HG03135 (cell line): ENCODE data around the gene VPS35.
"Not testable (repeated sequence)": the region's sequence is repeated elsewhere in the genome, so short reads cannot be mapped to it uniquely, and the experiment has no call there.

Experiments used
- ATAC-seq: cut with Tn5 transposase; IDR thresholded peaks from one replicate; pipeline ENCODE4 v1.9.1; 2021; ENCODE audit warnings: mild to moderate bottlenecking, moderate library complexity; ENCODE audit not compliant: unreplicated experiment

Gene VPS35

DNA sequence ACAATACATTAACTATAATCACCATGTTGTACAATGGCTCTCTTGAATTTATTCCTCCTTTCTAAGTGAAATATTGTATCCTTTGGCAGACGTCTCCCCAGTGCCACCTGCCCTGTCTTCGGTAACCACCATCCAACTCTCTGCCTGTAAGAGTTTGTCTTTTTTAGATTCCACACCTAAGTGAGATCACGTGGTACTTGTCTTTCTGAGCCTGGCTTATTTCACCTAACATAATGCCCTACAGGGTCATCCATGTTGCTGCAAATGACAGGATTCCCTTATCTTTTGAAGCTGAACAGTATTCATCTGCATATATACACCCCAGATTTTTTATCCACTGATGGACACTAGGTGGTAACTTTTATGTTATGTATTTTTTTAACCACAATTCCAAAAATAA, 24.7 kb upstream of the VPS35 start:
- no peak for ATAC-seq

DNA sequence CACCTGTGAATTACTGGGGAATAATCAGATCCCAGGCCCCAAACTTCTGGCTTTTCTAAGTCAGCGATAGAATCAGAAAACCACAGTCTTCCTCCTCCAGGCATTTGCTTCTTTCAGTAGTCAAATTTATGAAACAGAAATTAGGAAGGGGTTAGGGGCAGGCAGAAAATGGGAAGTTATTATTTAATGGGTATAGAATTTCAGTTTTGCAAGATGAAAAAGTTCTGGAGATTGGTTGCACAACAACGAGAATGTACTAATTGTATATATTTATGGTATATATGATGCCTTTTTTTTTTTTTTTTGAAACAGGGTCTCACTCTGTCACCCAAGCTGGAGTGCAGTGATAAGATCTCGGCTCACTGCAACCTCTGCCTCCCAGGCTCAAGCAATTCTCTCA, 23.9 kb upstream of the VPS35 start:
- ATAC-seq: no peak

DNA sequence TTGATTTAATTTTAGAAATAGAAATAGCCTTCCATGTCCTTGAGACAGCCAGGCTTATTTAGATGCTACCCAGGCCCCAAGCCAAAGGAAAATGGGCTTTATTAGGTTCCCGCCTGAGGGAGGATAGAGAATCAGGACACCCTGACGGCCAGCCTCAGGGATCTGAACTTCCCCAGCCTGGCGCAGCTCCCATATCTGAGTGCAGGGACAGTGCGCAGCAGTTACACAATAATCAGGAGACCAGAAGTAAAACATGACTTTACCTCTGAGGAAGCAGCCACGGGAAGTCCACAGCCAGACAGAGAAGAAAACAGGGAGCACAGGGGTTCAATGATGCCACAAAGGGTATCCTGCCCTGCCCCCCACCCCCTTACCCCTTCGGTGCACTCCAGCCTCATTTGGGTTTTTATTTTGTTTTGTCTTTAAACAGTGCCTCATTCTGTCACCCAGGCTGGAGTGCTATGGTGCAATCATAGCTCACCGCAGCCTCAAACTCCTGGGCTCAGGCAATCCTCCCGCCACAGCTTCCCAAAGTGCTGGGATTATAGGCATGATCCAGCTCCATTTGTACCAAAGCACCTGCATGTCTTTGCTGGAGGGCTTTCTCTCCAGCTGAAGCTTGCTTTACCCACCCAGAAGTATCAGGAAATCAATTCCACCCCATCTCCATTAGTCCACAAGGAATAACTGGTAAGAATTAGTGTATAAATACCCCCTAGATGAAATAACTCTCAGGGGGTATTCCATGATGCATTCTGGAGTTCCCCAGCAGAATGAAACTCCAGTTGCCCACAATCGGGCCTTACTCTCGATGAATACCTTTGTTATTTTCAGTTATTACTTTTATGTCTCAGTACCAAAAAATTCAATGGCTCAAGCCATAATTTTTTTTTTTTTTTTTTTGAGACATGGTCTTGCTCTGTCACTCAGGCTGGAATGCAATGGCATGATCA, 22.4 kb upstream of the VPS35 start:
- ATAC-seq: no peak

- ATAC-seq: no peak
These were observed 20.6 kb upstream of the VPS35 start for GRCh38 chr16:46709469-46710005.

DNA sequence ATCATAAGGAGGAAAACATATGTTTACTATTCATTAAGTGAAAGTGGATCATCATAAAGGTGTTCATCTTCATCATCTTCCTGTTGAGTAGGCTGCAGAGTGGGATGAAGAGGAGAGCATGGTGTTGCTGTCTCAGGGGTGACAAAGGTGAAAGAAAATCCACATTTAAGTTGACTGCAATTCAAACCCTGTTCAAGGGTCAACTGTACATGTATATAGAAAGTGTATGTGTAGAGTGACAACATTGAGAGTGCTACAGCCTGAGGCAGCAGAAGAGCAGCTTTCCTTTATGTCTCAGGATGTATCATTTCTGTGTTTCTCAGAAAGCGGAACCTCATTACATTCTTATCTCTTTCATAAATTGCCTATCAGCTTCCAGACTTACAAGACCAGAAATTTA, 17.7 kb upstream of the VPS35 start:
- ATAC-seq: no peak

- ATAC-seq: no peak
These were observed 13.1 kb upstream of the VPS35 start for GRCh38 chr16:46702030-46702429.

- no peak for ATAC-seq
These were observed 12.6 kb upstream of the VPS35 start for GRCh38 chr16:46701615-46702014.

GRCh38 chr16:46700048-46700447, 11.1 kb upstream of the VPS35 start:
- ATAC-seq: no peak

- no peak for ATAC-seq
These were observed 8.0 kb upstream of the VPS35 start for GRCh38 chr16:46696957-46697356.

- no peak for ATAC-seq
These were observed 7.0 kb upstream of the VPS35 start for GRCh38 chr16:46695937-46696336.

DNA sequence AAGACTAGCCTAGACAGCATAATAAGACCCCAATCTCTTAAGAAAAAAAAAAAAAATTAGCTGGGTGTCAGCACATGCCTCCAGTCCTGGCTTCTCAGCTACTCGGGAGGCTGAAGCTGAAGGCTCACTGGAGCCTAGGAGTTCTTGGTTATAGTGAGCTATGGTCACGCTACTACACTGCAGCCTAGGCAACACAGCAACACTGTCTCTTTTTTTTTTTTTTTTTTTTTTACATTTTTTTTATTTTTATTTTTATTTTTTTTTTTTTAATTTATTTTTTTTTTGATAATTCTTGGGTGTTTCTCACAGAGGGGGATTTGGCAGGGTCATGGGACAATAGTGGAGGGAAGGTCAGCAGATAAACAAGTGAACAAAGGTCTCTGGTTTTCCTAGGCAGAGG, 4.6 kb upstream of the VPS35 start:
- no peak for ATAC-seq

DNA sequence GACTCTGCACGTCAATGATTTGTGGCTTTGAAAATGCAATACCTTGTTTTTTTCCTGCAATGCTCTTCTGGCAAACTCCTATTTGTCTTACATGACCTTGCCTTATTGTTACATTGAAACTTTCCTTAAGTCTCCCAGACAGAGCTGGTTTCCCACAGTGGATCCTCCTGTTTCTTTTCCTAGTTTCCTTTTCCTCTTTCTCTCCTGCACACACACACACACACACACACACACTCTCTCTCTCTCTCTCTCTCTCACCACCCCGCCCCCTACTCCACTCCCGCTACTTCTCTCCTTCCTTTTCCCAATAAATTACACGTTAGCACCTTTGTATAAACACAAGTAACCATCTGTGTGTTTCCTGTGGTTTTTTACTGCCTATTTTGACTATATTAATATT, 2.7 kb upstream of the VPS35 start:
- ATAC-seq: no peak

DNA sequence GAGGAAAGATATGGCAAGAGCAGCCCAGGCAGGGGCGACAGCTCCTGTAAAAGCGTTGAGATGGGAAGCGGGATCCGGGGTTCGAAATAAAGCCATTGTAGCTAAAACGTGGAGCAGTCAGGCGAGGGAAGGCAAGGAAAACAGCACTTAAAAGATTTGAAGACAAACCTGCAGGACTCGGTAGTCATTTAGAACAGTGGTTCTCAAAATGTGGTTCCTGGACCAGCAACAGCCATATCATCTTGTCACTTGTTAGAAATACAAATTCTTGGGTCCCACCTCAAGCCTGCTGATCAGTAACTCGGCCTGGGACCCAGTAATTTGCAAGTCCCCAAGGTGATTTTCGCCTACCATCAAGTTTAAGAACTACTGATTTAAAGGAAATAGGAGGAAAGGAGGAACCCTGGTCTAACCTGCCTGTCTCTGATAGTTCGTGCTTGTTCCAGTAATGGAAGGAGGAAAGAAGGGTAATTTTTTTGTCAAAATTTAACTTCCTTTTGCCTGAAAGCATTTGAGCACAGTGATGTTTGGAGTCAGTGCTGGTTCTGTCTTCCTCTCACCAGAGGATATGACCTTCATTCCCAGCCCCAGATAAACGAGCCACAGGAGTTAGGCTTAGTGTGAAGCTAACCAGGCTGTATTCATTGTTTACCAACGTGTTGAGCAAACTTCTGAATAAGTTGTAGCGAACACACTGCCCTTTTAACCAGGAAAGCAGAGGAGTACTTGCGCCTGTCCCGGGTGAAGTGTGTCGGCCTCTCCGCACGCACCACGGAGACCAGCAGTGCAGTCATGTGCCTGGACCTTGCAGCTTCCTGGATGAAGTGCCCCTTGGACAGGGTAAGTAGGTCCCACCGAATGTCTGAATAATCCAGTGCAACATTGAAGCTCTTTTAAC, 1.6 kb upstream of the VPS35 start:
- no peak for ATAC-seq

DNA sequence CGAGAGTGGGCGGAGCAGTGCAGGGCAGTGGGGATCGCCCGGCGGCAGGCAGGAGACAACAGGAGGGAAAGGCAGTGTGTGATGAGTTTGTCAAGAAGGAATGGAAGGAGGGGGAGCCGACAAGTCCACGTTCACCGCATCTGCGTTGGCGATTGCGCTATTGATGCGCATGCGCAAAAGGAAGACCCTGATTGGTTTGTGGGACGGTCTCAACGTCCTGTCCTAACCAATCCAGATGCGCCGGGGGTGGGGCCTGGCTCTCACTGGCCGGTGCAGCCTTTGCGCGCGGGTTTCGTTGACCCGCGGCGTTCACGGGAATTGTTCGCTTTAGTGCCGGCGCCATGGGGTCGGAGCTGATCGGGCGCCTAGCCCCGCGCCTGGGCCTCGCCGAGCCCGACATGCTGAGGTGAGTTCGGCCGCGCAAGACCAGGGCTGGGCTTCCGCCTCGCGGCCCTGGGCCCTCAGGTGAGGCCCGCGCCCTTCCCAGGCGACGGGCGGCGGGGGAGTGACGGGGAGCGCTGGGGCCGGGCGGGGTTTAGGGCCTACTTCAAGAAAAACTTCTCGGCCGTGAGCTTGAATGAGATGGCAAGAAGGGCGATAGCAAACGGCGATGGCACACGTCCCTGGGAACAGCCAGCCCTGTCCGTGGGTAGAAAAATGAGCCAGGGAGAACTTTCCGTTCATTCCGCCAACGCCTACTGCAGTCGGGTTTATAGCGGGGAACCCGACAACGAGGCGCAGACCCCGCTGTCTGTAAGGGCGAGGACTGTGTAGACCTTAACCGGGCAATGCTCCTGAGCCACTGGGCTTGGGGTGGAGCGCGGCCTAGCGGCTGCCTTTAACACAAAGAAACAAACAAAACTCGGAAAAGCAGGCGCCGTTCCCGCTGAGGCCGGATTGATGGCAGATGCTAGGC, 645 bp upstream of the VPS35 start, which contains the start of gene ORC6:
Gene ORC6 (plus strand): TSS at position 295 of the 916 bp plus-strand sequence. CDS start 47 bp downstream, at position 342.
- ATAC-seq: peak; percentile 72

DNA sequence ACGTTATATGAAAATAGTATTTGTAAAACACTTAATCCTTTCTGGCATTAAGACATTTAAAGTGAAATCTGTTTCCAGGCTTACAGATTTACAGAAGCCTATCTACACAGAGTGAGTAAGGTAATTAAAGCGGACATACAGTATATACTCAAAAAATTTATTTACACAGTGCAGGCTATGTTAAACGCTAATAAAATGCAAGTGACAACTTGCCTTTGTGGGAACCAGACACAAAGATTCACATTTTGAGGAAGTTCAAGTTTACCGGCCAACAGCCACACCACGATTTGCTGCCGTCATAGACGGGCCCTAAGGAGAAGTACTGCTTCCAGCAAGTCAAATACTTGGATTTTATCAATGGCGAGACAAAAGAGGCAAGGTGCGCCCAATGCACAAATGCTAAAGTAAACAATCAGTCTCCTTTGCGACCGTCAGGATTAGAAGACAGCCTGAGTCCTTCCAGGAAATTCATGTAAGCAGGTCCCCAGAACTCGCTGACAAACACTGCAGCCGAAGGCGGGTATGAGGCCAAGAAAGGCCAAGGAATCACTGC, 801 bp downstream of the VPS35 start:
- no peak for ATAC-seq

DNA sequence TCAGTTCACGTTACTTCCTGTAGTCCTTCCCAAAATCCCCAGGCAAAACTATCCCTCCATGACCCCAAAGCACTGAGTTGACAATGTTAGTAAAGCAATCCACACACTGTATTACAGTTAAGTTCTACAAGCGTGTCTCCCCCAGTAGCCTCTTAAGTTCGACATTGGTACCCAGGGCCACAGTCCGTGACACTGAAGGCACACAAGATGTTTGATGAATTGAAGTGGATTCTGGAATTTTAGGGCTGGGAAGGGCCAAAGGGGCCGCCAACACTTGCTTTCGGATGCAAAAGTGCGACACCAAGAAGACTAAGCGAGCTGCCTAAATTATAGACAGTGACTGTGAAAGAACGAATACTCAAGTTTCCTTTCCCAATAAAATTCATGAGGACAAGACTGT, 1.5 kb downstream of the VPS35 start:
- ATAC-seq: no peak

- no peak for ATAC-seq
These were observed 2.0 kb downstream of the VPS35 start for GRCh38 chr16:46686815-46687473.

GRCh38 chr16:46681867-46682266, 7.1 kb downstream of the VPS35 start:
- not testable (repeated sequence) for ATAC-seq

DNA sequence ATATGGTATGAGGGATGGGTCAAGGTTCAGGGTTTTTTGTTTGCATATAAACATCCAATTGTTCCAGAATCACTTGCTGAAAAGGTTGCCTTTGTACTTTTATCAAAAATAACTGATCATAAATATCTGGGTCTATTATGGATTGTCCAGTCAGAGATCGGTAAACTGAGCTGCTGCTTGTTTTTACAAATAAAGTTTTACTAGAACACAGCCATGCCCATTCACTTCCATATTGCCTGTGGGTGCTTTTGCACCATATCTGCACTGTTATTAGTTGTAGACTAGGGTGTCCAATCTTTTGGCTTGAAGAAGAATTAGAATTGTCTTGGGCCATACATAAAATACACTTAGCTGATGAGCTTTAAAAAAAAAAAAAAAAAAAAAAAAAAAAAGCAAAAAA, 11.0 kb downstream of the VPS35 start:
- not testable (repeated sequence) for ATAC-seq
